H1 (cell line): ENCODE results near the gene EYA2. TPM values are rescaled to one million over a fixed set of nuclear protein-coding genes. Genes with fewer than 3 reads are reported as not detected.

Source experiments
- CTCF ChIA-PET: fragments of 300-600 bp; sonication (Branson Sonifier 250); formaldehyde crosslinking; loops from one replicate; lab custom pipeline; 2021; ENCODE audit not compliant: partially characterized antibody; lab: Charles Lee
- POLR2A ChIA-PET: fragments of 300-600 bp; sonication (Branson Sonifier 250); formaldehyde crosslinking; loops from one replicate; lab custom pipeline; 2021; ENCODE audit warnings: inconsistent platforms; ENCODE audit not compliant: partially characterized antibody; lab: Charles Lee
- DNase-seq, 2 experiments: peaks; one replicate each; pipeline versions ENCODE4 v3.0.0 to v3.0.0-alpha.2; 2010 to 2022; ENCODE audit warnings: low spot score in 2 of 2, low read depth in 1 of 2, mixed read lengths in 1 of 2
- FAIRE-seq: peaks from 2 replicates; lab custom pipeline; 2011; peaks lifted over from hg19 to GRCh38; lab: Jason Lieb, UNC
- H2AFZ ChIP-seq: 2 replicates; pipeline ENCODE4 v1.8.1; 2012; ENCODE audit warnings: low read length, inconsistent platforms
- H2AK5ac ChIP-seq: 2 replicates; pipeline ENCODE4 v1.6.1; 2013; ENCODE audit warnings: low read depth, low read length
- H2BK120ac ChIP-seq: replicated peaks from 2 replicates; pipeline ENCODE3; 2013; ENCODE audit warnings: low read depth, low read length, inconsistent platforms
- H2BK12ac ChIP-seq: 2 replicates; pipeline ENCODE4 v1.6.1; 2013; ENCODE audit warnings: low read depth, low read length
- H2BK15ac ChIP-seq: 2 replicates; pipeline ENCODE4 v1.6.1; 2013; ENCODE audit warnings: low read length
- H2BK20ac ChIP-seq: 2 replicates; pipeline ENCODE4 v1.6.1; 2013; ENCODE audit warnings: low read length
- H2BK5ac ChIP-seq: 2 replicates; pipeline ENCODE4 v1.6.1; 2013; ENCODE audit warnings: low read depth, low read length
- H3K14ac ChIP-seq: 2 replicates; pipeline ENCODE4 v1.6.1; 2013; ENCODE audit warnings: inconsistent platforms; ENCODE audit not compliant: insufficient read length
- H3K18ac ChIP-seq: 2 replicates; pipeline ENCODE4 v1.6.1; 2013; ENCODE audit warnings: low read length; ENCODE audit errors: extremely low read depth
- H3K23ac ChIP-seq: 2 replicates; pipeline ENCODE4 v1.6.1; 2013; ENCODE audit warnings: inconsistent platforms; ENCODE audit not compliant: insufficient read length
- H3K23me2 ChIP-seq: 2 replicates; pipeline ENCODE4 v1.6.1; 2013; ENCODE audit warnings: low read depth, low read length
- H3K27ac ChIP-seq: 2 replicates; pipeline ENCODE4 v1.6.1; 2011; ENCODE audit warnings: low read depth, low read length, inconsistent platforms
- H3K27me3 ChIP-seq, 4 experiments: replicated peaks in 1 of 4; 1 replicate in 1 of 4; 2 replicates in 3 of 4; pipeline versions ENCODE4 v1.6.1 to v1.8.1; 2011 to 2013; ENCODE audit warnings: low read length in 3 of 4, mild to moderate bottlenecking in 3 of 4, inconsistent platforms in 2 of 4, mixed read lengths in 2 of 4, moderate library complexity in 1 of 4; ENCODE audit not compliant: control insufficient read depth in 3 of 4, insufficient read depth in 3 of 4; ENCODE audit errors: extremely low read depth in 1 of 4
- H3K36me3 ChIP-seq, 4 experiments: 2 replicates each; pipeline versions ENCODE4 v1.6.1 to v1.8.1; 2011 to 2013; ENCODE audit warnings: mild to moderate bottlenecking in 4 of 4, low read length in 3 of 4, moderate library complexity in 2 of 4, control low read depth in 1 of 4, inconsistent platforms in 1 of 4; ENCODE audit not compliant: insufficient read depth in 4 of 4, control insufficient read depth in 2 of 4
- H3K4ac ChIP-seq: replicated peaks from 2 replicates; pipeline ENCODE3; 2013; ENCODE audit warnings: low read length, low read depth, mixed read lengths, inconsistent platforms; ENCODE audit not compliant: insufficient read length
- H3K4me1 ChIP-seq, 4 experiments: replicated peaks in 1 of 4; 1 replicate in 1 of 4; 2 replicates in 3 of 4; pipeline versions ENCODE4 v1.6.1 to v1.8.1; 2011 to 2013; ENCODE audit warnings: low read length in 3 of 4, inconsistent platforms in 2 of 4, mixed read lengths in 1 of 4; ENCODE audit not compliant: insufficient read depth in 4 of 4, control insufficient read depth in 3 of 4
- H3K4me2 ChIP-seq, 2 experiments: 2 replicates each; pipeline versions ENCODE4 v1.6.1 to v1.8.1; 2011 to 2013; ENCODE audit warnings: low read depth in 2 of 2, low read length in 2 of 2, control low read depth in 1 of 2, inconsistent platforms in 1 of 2, mild to moderate bottlenecking in 1 of 2; ENCODE audit not compliant: insufficient read depth in 1 of 2
- H3K4me3 ChIP-seq, 4 experiments: fragments of 200-600, 300-600 bp in 1 of 4; sonication (generic), shearing (Covaris generic), sonication (Bioruptor Twin) in 1 of 4; 2 replicates each; pipeline versions ENCODE4 v1.5.1 to v1.8.1; 2011 to 2016; ENCODE audit warnings: low read length in 4 of 4, low read depth in 3 of 4, control low read depth in 2 of 4, inconsistent platforms in 2 of 4, mild to moderate bottlenecking in 2 of 4, mixed read lengths in 1 of 4, moderate library complexity in 1 of 4; ENCODE audit not compliant: insufficient read depth in 2 of 4; ENCODE audit errors: extremely low read depth in 1 of 4
- H3K56ac ChIP-seq: replicated peaks from 2 replicates; pipeline ENCODE3; 2013; ENCODE audit warnings: low read depth, mild to moderate bottlenecking, mixed read lengths, low read length, inconsistent platforms; ENCODE audit not compliant: insufficient read length
- H3K79me1 ChIP-seq: 2 replicates; pipeline ENCODE4 v1.6.1; 2013; ENCODE audit warnings: low read depth, low read length, control low read depth
- H3K79me2 ChIP-seq, 2 experiments: 2 replicates each; pipeline versions ENCODE4 v1.6.1 to v1.8.1; 2012 to 2013; ENCODE audit warnings: low read length in 2 of 2, mild to moderate bottlenecking in 2 of 2, inconsistent platforms in 1 of 2; ENCODE audit not compliant: insufficient read depth in 2 of 2, control insufficient read depth in 1 of 2
- H3K9ac ChIP-seq, 4 experiments: replicated peaks in 1 of 4; 1 replicate in 1 of 4; 2 replicates in 3 of 4; pipeline versions ENCODE4 v1.6.1 to v1.8.1; 2011 to 2013; ENCODE audit warnings: low read depth in 3 of 4, low read length in 3 of 4, control low read depth in 2 of 4, mild to moderate bottlenecking in 2 of 4, moderate library complexity in 2 of 4, inconsistent platforms in 1 of 4; ENCODE audit errors: extremely low read depth in 1 of 4
- H3K9me3 ChIP-seq, 2 experiments: 2 replicates each; pipeline versions ENCODE4 v1.6.1 to v1.8.1; 2012 to 2013; ENCODE audit warnings: mild to moderate bottlenecking in 2 of 2, moderate library complexity in 2 of 2, control low read depth in 1 of 2, inconsistent platforms in 1 of 2, low read depth in 1 of 2, low read length in 1 of 2, mixed read lengths in 1 of 2; ENCODE audit not compliant: insufficient read depth in 2 of 2
- H4K20me1 ChIP-seq, 2 experiments: replicated peaks in 1 of 2; 2 replicates each; pipeline versions ENCODE3 to v1.8.1; 2011 to 2013; ENCODE audit warnings: inconsistent platforms in 2 of 2, low read length in 2 of 2, mild to moderate bottlenecking in 1 of 2; ENCODE audit not compliant: insufficient read depth in 2 of 2, control insufficient read depth in 1 of 2
- H4K5ac ChIP-seq: 2 replicates; pipeline ENCODE4 v1.6.1; 2013; ENCODE audit warnings: low read length, low read depth, mixed read lengths, inconsistent platforms; ENCODE audit not compliant: insufficient read length
- H4K8ac ChIP-seq: 2 replicates; pipeline ENCODE4 v1.8.0; 2013; ENCODE audit warnings: mild to moderate bottlenecking, moderate library complexity, low read length, inconsistent platforms; ENCODE audit not compliant: insufficient read depth; ENCODE audit errors: extremely low read depth
- H4K91ac ChIP-seq: replicated peaks from 2 replicates; pipeline ENCODE3; 2013; ENCODE audit warnings: low read length, mixed read lengths, inconsistent platforms; ENCODE audit not compliant: insufficient read length
- CEBPB ChIP-seq: IDR thresholded peaks from 2 replicates; pipeline ENCODE4 v1.6.1; 2012; ENCODE audit warnings: low read depth, low read length
- JUND ChIP-seq: IDR thresholded peaks from 2 replicates; pipeline ENCODE4 v1.6.1; 2011; ENCODE audit warnings: mild to moderate bottlenecking, improper control_type of control experiment, low read length
- POLR2A ChIP-seq, 2 experiments: IDR thresholded peaks; 1 replicate in 1 of 2; 2 replicates in 1 of 2; pipeline ENCODE4 v1.6.1; 2011; ENCODE audit warnings: low read depth in 2 of 2, low read length in 2 of 2, mild to moderate bottlenecking in 2 of 2; ENCODE audit errors: control extremely low read depth in 1 of 2
- WGBS, 2 experiments: shearing (Covaris generic) in 1 of 2; methylation state at CpG; one replicate each; pipeline versions ENCODE4 v1.1.6 to v1.1.7; 2013 to 2015; ENCODE audit warnings: low lambda C conversion rate in 2 of 2, mixed read lengths in 2 of 2, inconsistent platforms in 1 of 2, low coverage in 1 of 2, missing lambda C conversion rate in 1 of 2; ENCODE audit not compliant: insufficient replicate concordance in 2 of 2, insufficient coverage in 1 of 2, insufficient read length in 1 of 2; ENCODE audit errors: extremely low coverage in 1 of 2, missing lambda C conversion rate in 1 of 2; 5-methylcytosine and 5-hydroxymethylcytosine counted together
- polyA plus RNA-seq, 7 experiments: library from polyadenylated mRNA; depleted of rRNA in 3 of 7; stranded (reverse) in 5 of 7; unstranded in 2 of 7; fragments of >200 nt in 5 of 7; fragments of 200-250 nt in 2 of 7; gene quantifications; 1 replicate in 5 of 7; 2 replicates in 1 of 7; 4 replicates in 1 of 7; pipeline versions ENCODE4 v1.2.1 to v1.2.3, GENCODE V29; 2011 to 2013; ENCODE audit warnings: missing spikeins in 2 of 7, mixed read lengths in 2 of 7
- total RNA-seq: library from RNA; stranded (reverse); fragmentation: NEBNext Ultra II Directional; extraction: Animal tissue kit (Norgen Biotek cat#: 25700); gene quantifications from 2 replicates; pipeline ENCODE4 v1.2.1, GENCODE V29; 2021

Gene EYA2
- total and polyA plus RNA-seq, 2 of the 8 experiments (the other 6 are each of a cell fraction or from before 2014, with no cell fraction given): 1.6 to 1.7 TPM

DNA sequence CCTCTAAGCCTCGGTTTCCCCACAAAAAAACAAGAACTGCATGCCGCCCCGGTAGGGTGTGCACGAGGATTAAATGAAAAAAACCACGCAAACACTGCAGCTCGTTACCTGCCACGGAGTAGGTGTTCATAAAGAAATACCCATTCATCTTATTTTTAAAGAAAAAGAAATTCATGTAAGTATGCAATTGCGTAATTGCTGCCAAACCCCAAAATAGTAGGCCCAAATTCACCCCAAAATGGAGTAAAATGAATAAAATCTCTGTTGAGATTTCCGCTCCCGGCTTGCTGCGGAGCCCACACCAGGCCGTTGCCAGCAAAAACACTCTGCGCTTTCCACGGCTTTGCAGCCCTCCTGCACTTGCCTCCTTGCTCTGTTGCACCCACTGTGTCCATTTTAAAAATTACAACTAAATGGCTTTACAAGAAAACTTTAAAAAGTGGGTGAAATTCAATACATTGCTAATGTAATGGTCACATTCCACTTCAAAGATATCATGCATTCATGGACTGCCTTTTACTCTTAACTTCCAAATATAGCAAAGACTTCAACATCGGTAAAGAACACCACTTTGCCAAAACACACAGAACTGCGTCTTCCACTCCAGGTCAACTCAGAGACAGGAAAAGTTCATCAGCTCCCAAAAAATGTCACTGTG, 336.9 kb downstream of the EYA2 start:
- Histone ChIP-seq H2AFZ (no peak overlapping the region), H3K23ac (no peak overlapping the region), H2BK5ac (no peak overlapping the region), H3K27ac (no peak overlapping the region), H3K9ac (no peak overlapping the region), H3K4me3 (no peak overlapping the region), H3K9me3 (no peaks in the 10 kb centered on the region), H3K79me1 (peaks cover 3% of the 10 kb centered on the region; the same call in 1 of the 2 replicates), H2BK15ac (no peak overlapping the region), H3K23me2 (no peaks in the 10 kb centered on the region)
- POLR2A ChIA-PET: interaction anchor here (0.6 to 1.4 kb wide), 2 partner anchors 14 to 185 kb away, joined by 3 to 6 read pairs; no protein-coding TSS in a partner anchor
- TF ChIP-seq JUND (no peak), CEBPB (peak; percentile 45; the same call in 1 of the 2 replicates), POLR2A (IDR thresholded peaks at IDR 0.05; ENCODE audit: control extremely low read depth in 1 of 2, low read depth in 2 of 2, low read length in 2 of 2) (no peak)
- TF ChIP-seq, all 59 proteins: peak for 1
- Histone ChIP-seq H3K56ac (no peak overlapping the region), H2BK12ac (no peak overlapping the region), H2BK20ac (no peak overlapping the region), H3K4ac (no peak overlapping the region), H4K20me1 (peaks cover 0 to 2% of the 10 kb centered on the region in 2 experiments), H4K5ac (no peak overlapping the region), H3K4me1 (peaks cover 0 to 2% (median 0%) of the 10 kb centered on the region in 4 experiments; a peak in 2 of 7 replicates), H3K36me3 (peaks cover 44 to 92% (median 73%) of the 10 kb centered on the region in 4 experiments), H2AK5ac (no peak overlapping the region), H3K18ac (no peak overlapping the region), H4K8ac (no peak overlapping the region), H3K14ac (no peak overlapping the region), H2BK120ac (no peak overlapping the region), H3K79me2 (peaks cover 0 to 9% of the 10 kb centered on the region in 2 experiments; a peak in 1 of 4 replicates), H3K4me2 (no peak overlapping the region), H3K27me3 (no peaks in the 10 kb centered on the region), H4K91ac (no peak overlapping the region)
- DNase-seq (no peak), FAIRE-seq (no peak)
- CTCF ChIA-PET: interaction anchor here (0.8 to 1.8 kb wide), 3 partner anchors 8 to 24 kb away, joined by 4 to 6 read pairs (median 6); no protein-coding TSS in a partner anchor
- WGBS, 2 experiments: 98% methylated on average over 16 of the region's 16 CpGs; no CpG with 5 or more reads in 1 of the 2 experiments
